GM10847 (cell line): ENCODE measurements around the gene NT5C1A.

ENCODE experiments used
- POLR2A ChIP-seq: IDR thresholded peaks from 2 replicates; pipeline ENCODE4 v1.6.1; 2011; ENCODE audit not compliant: insufficient read length; ENCODE audit errors: extremely low read depth

Gene NT5C1A

GRCh38 chr1:39671793-39672550, at the start of gene NT5C1A:
Gene NT5C1A, minus strand, starts transcription at chr1:39672107. Its CDS starts 69 bp downstream, at chr1:39672038.
- no peak for TF ChIP-seq POLR2A

GRCh38 chr1:39721664-39722063, 49.8 kb upstream of the NT5C1A start:
- no peak for TF ChIP-seq POLR2A

GRCh38 chr1:39720094-39720999, 48.4 kb upstream of the NT5C1A start:
- no peak for TF ChIP-seq POLR2A

GRCh38 chr1:39717809-39718208, 45.9 kb upstream of the NT5C1A start:
- TF ChIP-seq POLR2A, result no peak

GRCh38 chr1:39713557-39713956, 41.6 kb upstream of the NT5C1A start:
- TF ChIP-seq POLR2A, result no peak

GRCh38 chr1:39711966-39712340, 40.0 kb upstream of the NT5C1A start:
- TF ChIP-seq POLR2A, result no peak

- TF ChIP-seq POLR2A, result no peak
Measured at GRCh38 chr1:39711104-39711965, 39.4 kb upstream of the NT5C1A start.

GRCh38 chr1:39707506-39707905, 35.6 kb upstream of the NT5C1A start:
- TF ChIP-seq POLR2A, result no peak

- no peak for TF ChIP-seq POLR2A
Measured at GRCh38 chr1:39704757-39705156, 32.9 kb upstream of the NT5C1A start.

- no peak for TF ChIP-seq POLR2A
Measured at GRCh38 chr1:39701049-39701439, 29.1 kb upstream of the NT5C1A start.

- no peak for TF ChIP-seq POLR2A
Measured at GRCh38 chr1:39700348-39700747, 28.4 kb upstream of the NT5C1A start.

- no peak for TF ChIP-seq POLR2A
Measured at GRCh38 chr1:39699419-39699818, 27.5 kb upstream of the NT5C1A start.

- no peak for TF ChIP-seq POLR2A
Measured at GRCh38 chr1:39698568-39698967, 26.7 kb upstream of the NT5C1A start.

- TF ChIP-seq POLR2A, result no peak
Measured at GRCh38 chr1:39696448-39696847, 24.5 kb upstream of the NT5C1A start.

- no peak for TF ChIP-seq POLR2A
Measured at GRCh38 chr1:39695016-39695415, 23.1 kb upstream of the NT5C1A start.

- no peak for TF ChIP-seq POLR2A
Measured at GRCh38 chr1:39694026-39694425, 22.1 kb upstream of the NT5C1A start.
